Measurements from ENCODE around the gene TCP1. TPM values are rescaled to one million over a fixed set of nuclear protein-coding genes. Genes with fewer than 3 reads are reported as not detected.

The TCP1 gene
- total and polyA plus RNA-seq, 9 of the 15 experiments (the other 6 are each of a cell fraction or from before 2014, with no cell fraction given) = 331 to 801 (median 645) TPM

- TF ChIP-seq NR2F6 (CRISPR knock-in tag; IDR thresholded peaks at IDR 0.05) = peak; percentile 57; the same call in 1 of the 2 replicates
- TF ChIP-seq, protein P1, sequence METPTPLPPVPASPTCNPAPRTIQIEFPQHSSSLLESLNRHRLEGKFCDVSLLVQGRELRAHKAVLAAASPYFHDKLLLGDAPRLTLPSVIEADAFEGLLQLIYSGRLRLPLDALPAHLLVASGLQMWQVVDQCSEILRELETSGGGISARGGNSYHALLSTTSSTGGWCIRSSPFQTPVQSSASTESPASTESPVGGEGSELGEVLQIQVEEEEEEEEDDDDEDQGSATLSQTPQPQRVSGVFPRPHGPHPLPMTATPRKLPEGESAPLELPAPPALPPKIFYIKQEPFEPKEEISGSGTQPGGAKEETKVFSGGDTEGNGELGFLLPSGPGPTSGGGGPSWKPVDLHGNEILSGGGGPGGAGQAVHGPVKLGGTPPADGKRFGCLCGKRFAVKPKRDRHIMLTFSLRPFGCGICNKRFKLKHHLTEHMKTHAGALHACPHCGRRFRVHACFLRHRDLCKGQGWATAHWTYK (CRISPR knock-in tag; IDR thresholded peaks at IDR 0.05) = peak; percentile 33; the same call in 1 of the 2 replicates
These were observed 30.7 kb upstream of the TCP1 start (continued) for GRCh38 chr6:159819932-159820640.

- ChIA-PET CTCF (ENCODE audit: low intra/inter-chr PET ratio) (no interaction called here), POLR2A (no interaction called here)
- Histone ChIP-seq H3K79me2 (ENCODE audit: control insufficient read depth, insufficient read depth, low read length) (no peaks in the 10 kb centered on the region), H3K9me1 (ENCODE audit: control insufficient read depth, insufficient read depth, low read length) (peaks cover 4% of the 10 kb centered on the region), H3K9ac (ENCODE audit: insufficient read depth in 1 of 2, low read depth in 2 of 2, low read length in 2 of 2) (no peak overlapping the region), H3K4me2 (ENCODE audit: insufficient read depth, low read length) (no peak overlapping the region), H3K9me3 (replicated peaks; ENCODE audit: control insufficient read depth, insufficient read depth, low read depth, low read length) (no peaks in the 10 kb centered on the region), H3K27me3 (ENCODE audit: control insufficient read depth in 2 of 2, insufficient read depth in 2 of 2, low read length in 2 of 2) (peaks cover 77 to 85% of the 10 kb centered on the region in 2 experiments), H3K36me3 (ENCODE audit: control insufficient read depth, insufficient read depth, low read length) (no peaks in the 10 kb centered on the region), H3K4me1 (replicated peaks in 1 of 2; ENCODE audit: control insufficient read depth in 2 of 2, insufficient read depth in 2 of 2, low read length in 2 of 2) (peaks cover 0 to 5% of the 10 kb centered on the region in 2 experiments; a peak in 2 of 5 replicates), H3K27ac (ENCODE audit: extremely low read depth, low read depth, low read length) (no peak overlapping the region), H3K4me3 (no peak overlapping the region), H2AFZ (ENCODE audit: low read depth, low read length) (no peak overlapping the region), H4K20me1 (replicated peaks; ENCODE audit: control insufficient read depth, insufficient read depth, low read length) (peaks cover 3% of the 10 kb centered on the region; the same call in 1 of the 2 replicates)
- intact Hi-C loops (cut with micrococcal nuclease) (no loop called here), in situ Hi-C loops (cut with MboI) (no loop called here)
- DNase-seq (ENCODE audit: extremely low read depth in 1 of 4, low spot score in 3 of 4) (peak in 3 of 4 experiments; percentile 44 to 52 (median 49)), FAIRE-seq (no peak), ATAC-seq (peak; percentile 65)
- 2% methylated on average over 16 of the region's 16 CpGs for WGBS (ENCODE audit: insufficient coverage, low coverage, missing lambda C conversion rate)
- BruUV-seq (replicated peaks) = no TSS peak
- TF ChIP-seq CTBP1 (IDR thresholded peaks at IDR 0.05; ENCODE audit: borderline replicate concordance) (peak; percentile 48; the same call in 1 of the 2 replicates), RAD21 (CRISPR knock-in tag; conservative IDR thresholded peaks at IDR 0.05 in 1 of 2, IDR thresholded peaks at IDR 0.05 in 1 of 2) (peak in 1 of 2 experiments; percentile 28; a peak in 3 of 4 replicates), CTCF (IDR thresholded peaks at IDR 0.05 in 2 of 3, conservative IDR thresholded peaks at IDR 0.05 in 1 of 3; ENCODE audit: insufficient read depth in 2 of 3, low read depth in 1 of 3, low read length in 3 of 3) (peak; percentile 39 to 51 (median 42); a peak in 5 of 6 replicates), RNF2 (IDR thresholded peaks at IDR 0.05) (0 out of 2 replicates have a peak, but pooled peaks have one; percentile 12), RCOR1 (IDR thresholded peaks at IDR 0.05; ENCODE audit: borderline replicate concordance in 1 of 2, low read depth in 2 of 2, low read length in 2 of 2) (peak in 1 of 2 experiments; percentile 38; a peak in 1 of 4 replicates), ZNF644 (tag; IDR thresholded peaks at IDR 0.05; ENCODE audit: low read depth) (no peak), EZH2 (IDR thresholded peaks at IDR 0.05; ENCODE audit: borderline replicate concordance, low read depth, low read length) (0 out of 2 replicates have a peak, but pooled peaks have one; percentile 80), NR3C1 (CRISPR knock-in tag; IDR thresholded peaks at IDR 0.05) (0 out of 2 replicates have a peak, but pooled peaks have one; percentile 39), PURB (CRISPR knock-in tag; IDR thresholded peaks at IDR 0.05; ENCODE audit: low read depth) (no peak)
These were observed 29.7 kb upstream of the TCP1 start for GRCh38 chr6:159819098-159819497.

Data from K562 (cell line).